Measurements from ENCODE around the gene SYT12.

DNA sequence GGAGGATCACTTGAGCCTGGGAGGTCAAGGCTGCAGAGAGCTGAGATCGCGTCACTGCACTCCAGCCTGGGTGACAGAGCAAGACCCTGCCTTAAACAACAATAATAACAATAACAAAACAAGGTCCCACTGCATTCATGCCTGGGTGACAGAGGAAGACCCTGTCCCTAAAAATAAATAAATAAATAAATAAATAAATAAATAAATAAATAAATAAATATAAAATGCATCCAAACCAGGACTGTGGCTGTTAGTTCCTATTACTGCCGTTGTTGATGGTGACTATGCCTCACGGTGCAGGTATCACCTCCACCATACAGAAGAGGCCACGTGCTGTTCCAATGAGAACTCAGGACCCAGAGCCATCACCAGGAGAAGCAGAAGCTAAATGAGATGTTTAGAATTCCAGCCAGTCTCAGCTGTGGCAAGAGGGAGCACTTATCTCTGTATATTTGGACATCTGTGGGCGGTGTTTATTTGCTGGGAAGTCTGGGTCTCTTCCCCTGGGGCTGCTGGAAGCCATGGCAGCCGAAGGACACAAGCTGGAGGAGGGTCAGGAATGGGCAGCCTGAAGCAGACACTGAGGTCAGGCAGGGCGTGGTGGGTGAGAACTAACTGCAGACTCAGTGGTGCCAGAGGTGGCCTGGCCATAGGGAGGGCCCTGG, 26.2 kb upstream of the SYT12 start:
- TF ChIP-seq, protein P1, sequence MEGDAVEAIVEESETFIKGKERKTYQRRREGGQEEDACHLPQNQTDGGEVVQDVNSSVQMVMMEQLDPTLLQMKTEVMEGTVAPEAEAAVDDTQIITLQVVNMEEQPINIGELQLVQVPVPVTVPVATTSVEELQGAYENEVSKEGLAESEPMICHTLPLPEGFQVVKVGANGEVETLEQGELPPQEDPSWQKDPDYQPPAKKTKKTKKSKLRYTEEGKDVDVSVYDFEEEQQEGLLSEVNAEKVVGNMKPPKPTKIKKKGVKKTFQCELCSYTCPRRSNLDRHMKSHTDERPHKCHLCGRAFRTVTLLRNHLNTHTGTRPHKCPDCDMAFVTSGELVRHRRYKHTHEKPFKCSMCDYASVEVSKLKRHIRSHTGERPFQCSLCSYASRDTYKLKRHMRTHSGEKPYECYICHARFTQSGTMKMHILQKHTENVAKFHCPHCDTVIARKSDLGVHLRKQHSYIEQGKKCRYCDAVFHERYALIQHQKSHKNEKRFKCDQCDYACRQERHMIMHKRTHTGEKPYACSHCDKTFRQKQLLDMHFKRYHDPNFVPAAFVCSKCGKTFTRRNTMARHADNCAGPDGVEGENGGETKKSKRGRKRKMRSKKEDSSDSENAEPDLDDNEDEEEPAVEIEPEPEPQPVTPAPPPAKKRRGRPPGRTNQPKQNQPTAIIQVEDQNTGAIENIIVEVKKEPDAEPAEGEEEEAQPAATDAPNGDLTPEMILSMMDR (conservative IDR thresholded peaks at IDR 0.05; ENCODE audit: low read depth, low read length), result no peak
- TF ChIP-seq EZH2 (IDR thresholded peaks at IDR 0.05; ENCODE audit: low read length, unreplicated experiment) (no peak), EZH2phosphoT487 (IDR thresholded peaks at IDR 0.05; ENCODE audit: borderline replicate concordance, low read length) (no peak)

Data from PC-3 (cell line).